H1 (cell line): Measurements from ENCODE around the gene VSIG10L. TPM values are rescaled to one million over a fixed set of nuclear protein-coding genes. Genes with fewer than 3 reads are reported as not detected.

ENCODE experiments used
- CTCF ChIA-PET: fragments of 300-600 bp; sonication (Branson Sonifier 250); formaldehyde crosslinking; loops from one replicate; lab custom pipeline; 2021; ENCODE audit not compliant: partially characterized antibody; lab: Charles Lee
- POLR2A ChIA-PET: fragments of 300-600 bp; sonication (Branson Sonifier 250); formaldehyde crosslinking; loops from one replicate; lab custom pipeline; 2021; ENCODE audit warnings: inconsistent platforms; ENCODE audit not compliant: partially characterized antibody; lab: Charles Lee
- DNase-seq, 2 experiments: peaks; one replicate each; pipeline versions ENCODE4 v3.0.0 to v3.0.0-alpha.2; 2010 to 2022; ENCODE audit warnings: low spot score in 2 of 2, low read depth in 1 of 2, mixed read lengths in 1 of 2
- FAIRE-seq: peaks from 2 replicates; lab custom pipeline; 2011; peaks lifted over from hg19 to GRCh38; lab: Jason Lieb, UNC
- H2AFZ ChIP-seq: 2 replicates; pipeline ENCODE4 v1.8.1; 2012; ENCODE audit warnings: low read length, inconsistent platforms
- H2AK5ac ChIP-seq: 2 replicates; pipeline ENCODE4 v1.6.1; 2013; ENCODE audit warnings: low read depth, low read length
- H2BK120ac ChIP-seq: replicated peaks from 2 replicates; pipeline ENCODE3; 2013; ENCODE audit warnings: low read depth, low read length, inconsistent platforms
- H2BK12ac ChIP-seq: 2 replicates; pipeline ENCODE4 v1.6.1; 2013; ENCODE audit warnings: low read depth, low read length
- H2BK15ac ChIP-seq: 2 replicates; pipeline ENCODE4 v1.6.1; 2013; ENCODE audit warnings: low read length
- H2BK20ac ChIP-seq: 2 replicates; pipeline ENCODE4 v1.6.1; 2013; ENCODE audit warnings: low read length
- H2BK5ac ChIP-seq: 2 replicates; pipeline ENCODE4 v1.6.1; 2013; ENCODE audit warnings: low read depth, low read length
- H3K14ac ChIP-seq: 2 replicates; pipeline ENCODE4 v1.6.1; 2013; ENCODE audit warnings: inconsistent platforms; ENCODE audit not compliant: insufficient read length
- H3K18ac ChIP-seq: 2 replicates; pipeline ENCODE4 v1.6.1; 2013; ENCODE audit warnings: low read length; ENCODE audit errors: extremely low read depth
- H3K23ac ChIP-seq: 2 replicates; pipeline ENCODE4 v1.6.1; 2013; ENCODE audit warnings: inconsistent platforms; ENCODE audit not compliant: insufficient read length
- H3K23me2 ChIP-seq: 2 replicates; pipeline ENCODE4 v1.6.1; 2013; ENCODE audit warnings: low read depth, low read length
- H3K27ac ChIP-seq: 2 replicates; pipeline ENCODE4 v1.6.1; 2011; ENCODE audit warnings: low read depth, low read length, inconsistent platforms
- H3K27me3 ChIP-seq, 4 experiments: replicated peaks in 1 of 4; 1 replicate in 1 of 4; 2 replicates in 3 of 4; pipeline versions ENCODE4 v1.6.1 to v1.8.1; 2011 to 2013; ENCODE audit warnings: low read length in 3 of 4, mild to moderate bottlenecking in 3 of 4, inconsistent platforms in 2 of 4, mixed read lengths in 2 of 4, moderate library complexity in 1 of 4; ENCODE audit not compliant: control insufficient read depth in 3 of 4, insufficient read depth in 3 of 4; ENCODE audit errors: extremely low read depth in 1 of 4
- H3K36me3 ChIP-seq, 4 experiments: 2 replicates each; pipeline versions ENCODE4 v1.6.1 to v1.8.1; 2011 to 2013; ENCODE audit warnings: mild to moderate bottlenecking in 4 of 4, low read length in 3 of 4, moderate library complexity in 2 of 4, control low read depth in 1 of 4, inconsistent platforms in 1 of 4; ENCODE audit not compliant: insufficient read depth in 4 of 4, control insufficient read depth in 2 of 4
- H3K4ac ChIP-seq: replicated peaks from 2 replicates; pipeline ENCODE3; 2013; ENCODE audit warnings: low read length, low read depth, mixed read lengths, inconsistent platforms; ENCODE audit not compliant: insufficient read length
- H3K4me1 ChIP-seq, 4 experiments: replicated peaks in 1 of 4; 1 replicate in 1 of 4; 2 replicates in 3 of 4; pipeline versions ENCODE4 v1.6.1 to v1.8.1; 2011 to 2013; ENCODE audit warnings: low read length in 3 of 4, inconsistent platforms in 2 of 4, mixed read lengths in 1 of 4; ENCODE audit not compliant: insufficient read depth in 4 of 4, control insufficient read depth in 3 of 4
- H3K4me2 ChIP-seq, 2 experiments: 2 replicates each; pipeline versions ENCODE4 v1.6.1 to v1.8.1; 2011 to 2013; ENCODE audit warnings: low read depth in 2 of 2, low read length in 2 of 2, control low read depth in 1 of 2, inconsistent platforms in 1 of 2, mild to moderate bottlenecking in 1 of 2; ENCODE audit not compliant: insufficient read depth in 1 of 2
- H3K4me3 ChIP-seq, 4 experiments: fragments of 200-600, 300-600 bp in 1 of 4; sonication (generic), shearing (Covaris generic), sonication (Bioruptor Twin) in 1 of 4; 2 replicates each; pipeline versions ENCODE4 v1.5.1 to v1.8.1; 2011 to 2016; ENCODE audit warnings: low read length in 4 of 4, low read depth in 3 of 4, control low read depth in 2 of 4, inconsistent platforms in 2 of 4, mild to moderate bottlenecking in 2 of 4, mixed read lengths in 1 of 4, moderate library complexity in 1 of 4; ENCODE audit not compliant: insufficient read depth in 2 of 4; ENCODE audit errors: extremely low read depth in 1 of 4
- H3K56ac ChIP-seq: replicated peaks from 2 replicates; pipeline ENCODE3; 2013; ENCODE audit warnings: low read depth, mild to moderate bottlenecking, mixed read lengths, low read length, inconsistent platforms; ENCODE audit not compliant: insufficient read length
- H3K79me1 ChIP-seq: 2 replicates; pipeline ENCODE4 v1.6.1; 2013; ENCODE audit warnings: low read depth, low read length, control low read depth
- H3K79me2 ChIP-seq, 2 experiments: 2 replicates each; pipeline versions ENCODE4 v1.6.1 to v1.8.1; 2012 to 2013; ENCODE audit warnings: low read length in 2 of 2, mild to moderate bottlenecking in 2 of 2, inconsistent platforms in 1 of 2; ENCODE audit not compliant: insufficient read depth in 2 of 2, control insufficient read depth in 1 of 2
- H3K9ac ChIP-seq, 4 experiments: replicated peaks in 1 of 4; 1 replicate in 1 of 4; 2 replicates in 3 of 4; pipeline versions ENCODE4 v1.6.1 to v1.8.1; 2011 to 2013; ENCODE audit warnings: low read depth in 3 of 4, low read length in 3 of 4, control low read depth in 2 of 4, mild to moderate bottlenecking in 2 of 4, moderate library complexity in 2 of 4, inconsistent platforms in 1 of 4; ENCODE audit errors: extremely low read depth in 1 of 4
- H3K9me3 ChIP-seq, 2 experiments: 2 replicates each; pipeline versions ENCODE4 v1.6.1 to v1.8.1; 2012 to 2013; ENCODE audit warnings: mild to moderate bottlenecking in 2 of 2, moderate library complexity in 2 of 2, control low read depth in 1 of 2, inconsistent platforms in 1 of 2, low read depth in 1 of 2, low read length in 1 of 2, mixed read lengths in 1 of 2; ENCODE audit not compliant: insufficient read depth in 2 of 2
- H4K20me1 ChIP-seq, 2 experiments: replicated peaks in 1 of 2; 2 replicates each; pipeline versions ENCODE3 to v1.8.1; 2011 to 2013; ENCODE audit warnings: inconsistent platforms in 2 of 2, low read length in 2 of 2, mild to moderate bottlenecking in 1 of 2; ENCODE audit not compliant: insufficient read depth in 2 of 2, control insufficient read depth in 1 of 2
- H4K5ac ChIP-seq: 2 replicates; pipeline ENCODE4 v1.6.1; 2013; ENCODE audit warnings: low read length, low read depth, mixed read lengths, inconsistent platforms; ENCODE audit not compliant: insufficient read length
- H4K8ac ChIP-seq: 2 replicates; pipeline ENCODE4 v1.8.0; 2013; ENCODE audit warnings: mild to moderate bottlenecking, moderate library complexity, low read length, inconsistent platforms; ENCODE audit not compliant: insufficient read depth; ENCODE audit errors: extremely low read depth
- H4K91ac ChIP-seq: replicated peaks from 2 replicates; pipeline ENCODE3; 2013; ENCODE audit warnings: low read length, mixed read lengths, inconsistent platforms; ENCODE audit not compliant: insufficient read length
- HDAC6 ChIP-seq: IDR thresholded peaks from one replicate; pipeline ENCODE4 v1.7.1; 2012; ENCODE audit warnings: low read depth, mild to moderate bottlenecking, inconsistent platforms, low read length, moderate library complexity
- POLR2A ChIP-seq, 2 experiments: IDR thresholded peaks; 1 replicate in 1 of 2; 2 replicates in 1 of 2; pipeline ENCODE4 v1.6.1; 2011; ENCODE audit warnings: low read depth in 2 of 2, low read length in 2 of 2, mild to moderate bottlenecking in 2 of 2; ENCODE audit errors: control extremely low read depth in 1 of 2
- WGBS, 2 experiments: shearing (Covaris generic) in 1 of 2; methylation state at CpG; one replicate each; pipeline versions ENCODE4 v1.1.6 to v1.1.7; 2013 to 2015; ENCODE audit warnings: low lambda C conversion rate in 2 of 2, mixed read lengths in 2 of 2, inconsistent platforms in 1 of 2, low coverage in 1 of 2, missing lambda C conversion rate in 1 of 2; ENCODE audit not compliant: insufficient replicate concordance in 2 of 2, insufficient coverage in 1 of 2, insufficient read length in 1 of 2; ENCODE audit errors: extremely low coverage in 1 of 2, missing lambda C conversion rate in 1 of 2; 5-methylcytosine and 5-hydroxymethylcytosine counted together
- polyA plus RNA-seq, 7 experiments: library from polyadenylated mRNA; depleted of rRNA in 3 of 7; stranded (reverse) in 5 of 7; unstranded in 2 of 7; fragments of >200 nt in 5 of 7; fragments of 200-250 nt in 2 of 7; gene quantifications; 1 replicate in 5 of 7; 2 replicates in 1 of 7; 4 replicates in 1 of 7; pipeline versions ENCODE4 v1.2.1 to v1.2.3, GENCODE V29; 2011 to 2013; ENCODE audit warnings: missing spikeins in 2 of 7, mixed read lengths in 2 of 7
- total RNA-seq: library from RNA; stranded (reverse); fragmentation: NEBNext Ultra II Directional; extraction: Animal tissue kit (Norgen Biotek cat#: 25700); gene quantifications from 2 replicates; pipeline ENCODE4 v1.2.1, GENCODE V29; 2021

Gene VSIG10L
- total and polyA plus RNA-seq, 2 of the 8 experiments (the other 6 are each of a cell fraction or from before 2014, with no cell fraction given): 10.3 to 10.4 TPM

DNA sequence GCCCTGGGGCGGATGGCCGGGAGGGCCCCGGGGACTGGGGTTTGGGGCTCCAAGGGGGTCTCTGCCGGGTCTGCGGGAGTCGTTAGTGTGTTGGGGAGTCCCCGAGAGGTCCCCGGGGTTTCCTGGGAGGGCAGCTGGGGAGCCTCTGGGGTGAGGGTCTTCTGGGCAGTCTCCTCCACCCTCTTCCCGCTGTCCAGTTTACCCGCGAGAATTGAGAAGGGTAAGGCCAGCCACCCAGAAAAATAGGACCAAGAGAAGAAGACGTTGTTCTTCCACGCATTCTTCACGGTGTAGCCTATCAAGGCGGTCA is 25.3 kb upstream of the VSIG10L start:
- whole genome bisulfite sequencing, 2 experiments: 0% methylated on average over 7 of the region's 15 CpGs; no CpG with 5 or more reads in 1 of the 2 experiments
- peak overlapping the region; percentile 79 for H3K56ac ChIP-seq
- peaks cover 18% of the 10 kb centered on the region for H3K23me2 ChIP-seq
- peak overlapping the region; percentile 96; the same call in 1 of the 2 replicates for H3K18ac ChIP-seq
- peak overlapping the region; percentile 79 to 97 (median 90) for H3K4me3 ChIP-seq
- H2BK20ac ChIP-seq: no peak overlapping the region
- peak overlapping the region; percentile 75 to 87 for H3K4me2 ChIP-seq
- H3K79me2 ChIP-seq: no peaks in the 10 kb centered on the region
- H3K9ac ChIP-seq: peak overlapping the region in 3 of 4 experiments; percentile 64 to 72 (median 68); a peak in 5 of 7 replicates
- H4K91ac ChIP-seq: peak overlapping the region; percentile 100
- no peaks in the 10 kb centered on the region for H4K20me1 ChIP-seq
- DNase-seq (no peak), FAIRE-seq (no peak)
- H2AFZ ChIP-seq: no peak overlapping the region
- H3K79me1 ChIP-seq: no peaks in the 10 kb centered on the region
- H3K4ac ChIP-seq: peak overlapping the region; percentile 89
- H2AK5ac ChIP-seq: no peak overlapping the region
- H3K9me3 ChIP-seq: no peaks in the 10 kb centered on the region
- TF ChIP-seq HDAC6 (no peak), POLR2A (IDR thresholded peaks at IDR 0.05; ENCODE audit: control extremely low read depth in 1 of 2, low read depth in 2 of 2, low read length in 2 of 2) (0 out of 3 replicates have a peak, but pooled peaks of 1 of the 2 experiments have one; percentile 7)
- TF ChIP-seq, all 59 proteins: peak for 1
- POLR2A ChIA-PET: interaction anchor here (1.0 to 1.7 kb wide), 9 partner anchors 10 to 73 kb away, joined by 3 to 9 read pairs (median 4); partner anchors contain the start of genes C19orf84 and VSIG10L
- Histone ChIP-seq H2BK15ac (no peak overlapping the region), H2BK120ac (no peak overlapping the region), H3K36me3 (no peaks in the 10 kb centered on the region), H4K5ac (no peak overlapping the region), H3K27me3 (no peaks in the 10 kb centered on the region), H3K4me1 (peaks cover 2 to 18% (median 11%) of the 10 kb centered on the region in 4 experiments), H3K23ac (no peak overlapping the region), H3K14ac (no peak overlapping the region), H4K8ac (no peak overlapping the region; the same call in 1 of the 2 replicates), H2BK12ac (no peak overlapping the region), H2BK5ac (peak overlapping the region; percentile 91; the same call in 1 of the 2 replicates), H3K27ac (no peak overlapping the region)
- CTCF ChIA-PET: interaction anchor here (0.9 to 2.1 kb wide), 8 partner anchors 11 to 71 kb away, joined by 3 to 7 read pairs (median 4); no protein-coding TSS in a partner anchor
